ENCODE results near the gene ZBTB7C. TPM values are rescaled to one million over a fixed set of nuclear protein-coding genes. Genes with fewer than 3 reads are reported as not detected.
"Not testable (repeated sequence)": the region's sequence is repeated elsewhere in the genome, so short reads cannot be mapped to it uniquely, and the experiment has no call there.

ZBTB7C gene
- total and polyA plus RNA-seq, 4 donors: 3.2 to 10.9 (median 3.7) TPM

GRCh38 chr18:48442761-48443160, 33.6 kb upstream of the ZBTB7C start:
- no peaks in the 10 kb centered on the region for H3K36me3 ChIP-seq (ENCODE audit: control insufficient read depth in 4 of 4, insufficient read depth in 4 of 4, low read length in 4 of 4)
- WGBS, 2 donors: 78 to 88% methylated on average over 2 of the region's 2 CpGs
- ATAC-seq (ENCODE audit: insufficient read depth, low FRiP score) (no peak), DNase-seq (no peak)
- no peaks in the 10 kb centered on the region for H3K9me3 ChIP-seq (ENCODE audit: control insufficient read depth in 4 of 4, insufficient read depth in 3 of 4, low read length in 3 of 4)
- no peak overlapping the region for H3K27ac ChIP-seq (ENCODE audit: low read depth in 1 of 2, low read length in 1 of 2)
- peaks cover 0 to 10% (median 9%) of the 10 kb centered on the region in 5 donors for H3K4me1 ChIP-seq (ENCODE audit: control insufficient read depth in 5 of 5, insufficient read depth in 5 of 5, low read length in 5 of 5)
- H3K9ac ChIP-seq (ENCODE audit: insufficient read depth in 1 of 2, low read length in 2 of 2): no peak overlapping the region
- H3K27me3 ChIP-seq (ENCODE audit: control insufficient read depth in 3 of 3, insufficient read depth in 3 of 3, low read length in 2 of 3): peaks cover 0 to 9% (median 3%) of the 10 kb centered on the region in 3 donors
- no peak for TF ChIP-seq CTCF (IDR thresholded peaks at IDR 0.05; ENCODE audit: control extremely low read depth, extremely low read depth)
- no peak overlapping the region for H3K4me3 ChIP-seq

- Histone ChIP-seq H3K9ac (ENCODE audit: insufficient read depth in 1 of 2, low read length in 2 of 2) (no peak overlapping the region), H3K4me3 (no peak overlapping the region), H3K27ac (ENCODE audit: low read depth in 1 of 2, low read length in 1 of 2) (no peak overlapping the region), H3K4me1 (ENCODE audit: control insufficient read depth in 5 of 5, insufficient read depth in 5 of 5, low read length in 5 of 5) (peaks cover 0 to 10% (median 9%) of the 10 kb centered on the region in 5 donors), H3K36me3 (ENCODE audit: control insufficient read depth in 4 of 4, insufficient read depth in 4 of 4, low read length in 4 of 4) (no peaks in the 10 kb centered on the region), H3K9me3 (ENCODE audit: control insufficient read depth in 4 of 4, insufficient read depth in 3 of 4, low read length in 3 of 4) (no peaks in the 10 kb centered on the region), H3K27me3 (ENCODE audit: control insufficient read depth in 3 of 3, insufficient read depth in 3 of 3, low read length in 2 of 3) (peaks cover 0 to 10% (median 3%) of the 10 kb centered on the region in 3 donors)
- 18 to 20% methylated on average over 16 of the region's 16 CpGs for whole genome bisulfite sequencing, 2 donors
- TF ChIP-seq CTCF (IDR thresholded peaks at IDR 0.05; ENCODE audit: control extremely low read depth, extremely low read depth): no peak
- DNase-seq (peak; percentile 38 to 67 (median 55)), ATAC-seq (ENCODE audit: insufficient read depth, low FRiP score) (no peak)
These were observed 32.3 kb upstream of the ZBTB7C start for GRCh38 chr18:48441405-48441881.

GRCh38 chr18:48440924-48441323, 31.7 kb upstream of the ZBTB7C start:
- ATAC-seq (ENCODE audit: insufficient read depth, low FRiP score) (no peak), DNase-seq (no peak)
- Histone ChIP-seq H3K27ac (ENCODE audit: low read depth in 1 of 2, low read length in 1 of 2) (no peak overlapping the region), H3K27me3 (ENCODE audit: control insufficient read depth in 3 of 3, insufficient read depth in 3 of 3, low read length in 2 of 3) (peaks cover 0 to 12% (median 3%) of the 10 kb centered on the region in 3 donors), H3K36me3 (ENCODE audit: control insufficient read depth in 4 of 4, insufficient read depth in 4 of 4, low read length in 4 of 4) (no peaks in the 10 kb centered on the region), H3K4me3 (no peak overlapping the region), H3K9me3 (ENCODE audit: control insufficient read depth in 4 of 4, insufficient read depth in 3 of 4, low read length in 3 of 4) (no peaks in the 10 kb centered on the region), H3K4me1 (ENCODE audit: control insufficient read depth in 5 of 5, insufficient read depth in 5 of 5, low read length in 5 of 5) (peaks cover 0 to 10% (median 9%) of the 10 kb centered on the region in 5 donors), H3K9ac (ENCODE audit: insufficient read depth in 1 of 2, low read length in 2 of 2) (no peak overlapping the region)
- TF ChIP-seq CTCF (IDR thresholded peaks at IDR 0.05; ENCODE audit: control extremely low read depth, extremely low read depth): no peak
- 66 to 75% methylated on average over 9 of the region's 9 CpGs for WGBS, 2 donors

- WGBS, 2 donors: 80 to 82% methylated on average over 3 of the region's 3 CpGs
- no peak overlapping the region for H3K9ac ChIP-seq (ENCODE audit: insufficient read depth in 1 of 2, low read length in 2 of 2)
- H3K27ac ChIP-seq (ENCODE audit: low read depth in 1 of 2, low read length in 1 of 2): no peak overlapping the region
- TF ChIP-seq CTCF (IDR thresholded peaks at IDR 0.05; ENCODE audit: control extremely low read depth, extremely low read depth): no peak
- DNase-seq (no peak), ATAC-seq (ENCODE audit: insufficient read depth, low FRiP score) (no peak)
- peaks cover 0 to 2% (median 0%) of the 10 kb centered on the region in 4 donors for H3K9me3 ChIP-seq (ENCODE audit: control insufficient read depth in 4 of 4, insufficient read depth in 3 of 4, low read length in 3 of 4)
- H3K4me1 ChIP-seq (ENCODE audit: control insufficient read depth in 5 of 5, insufficient read depth in 5 of 5, low read length in 5 of 5): peaks cover 0 to 10% (median 6%) of the 10 kb centered on the region in 5 donors
- H3K4me3 ChIP-seq: no peak overlapping the region
- H3K36me3 ChIP-seq (ENCODE audit: control insufficient read depth in 4 of 4, insufficient read depth in 4 of 4, low read length in 4 of 4): no peaks in the 10 kb centered on the region
- H3K27me3 ChIP-seq (ENCODE audit: control insufficient read depth in 3 of 3, insufficient read depth in 3 of 3, low read length in 2 of 3): peaks cover 0 to 12% (median 0%) of the 10 kb centered on the region in 3 donors
These were observed 27.7 kb upstream of the ZBTB7C start for GRCh38 chr18:48436907-48437306.

GRCh38 chr18:48434382-48434781, 25.2 kb upstream of the ZBTB7C start:
- not testable (repeated sequence) for DNase-seq; H3K4me3 ChIP-seq; H3K9me3 ChIP-seq (ENCODE audit: control insufficient read depth in 4 of 4, insufficient read depth in 3 of 4, low read length in 3 of 4); H3K9ac ChIP-seq (ENCODE audit: insufficient read depth in 1 of 2, low read length in 2 of 2); H3K27ac ChIP-seq (ENCODE audit: low read depth in 1 of 2, low read length in 1 of 2); ATAC-seq (ENCODE audit: insufficient read depth, low FRiP score); H3K36me3 ChIP-seq (ENCODE audit: control insufficient read depth in 4 of 4, insufficient read depth in 4 of 4, low read length in 4 of 4); H3K27me3 ChIP-seq (ENCODE audit: control insufficient read depth in 3 of 3, insufficient read depth in 3 of 3, low read length in 2 of 3); H3K4me1 ChIP-seq (ENCODE audit: control insufficient read depth in 5 of 5, insufficient read depth in 5 of 5, low read length in 5 of 5)
- WGBS, 2 donors: 94 to 95% methylated on average over 4 of the region's 4 CpGs

Data from lung (tissue), 12 donors.